Transverse colon (tissue), 4 donors: Measurements from ENCODE around the gene LACTBL1. TPM values are rescaled to one million over a fixed set of nuclear protein-coding genes. Genes with fewer than 3 reads are reported as not detected.

ENCODE experiments used
- DNase-seq: peaks from one replicate; pipeline ENCODE4 v3.0.0-alpha.2; 2019
- H3K27ac ChIP-seq, 4 donors: fragments of 200-600 bp; sonication (generic); 2 replicates each; pipeline ENCODE4 v1.5.1; 2016 to 2018; ENCODE audit warnings: inconsistent platforms in 4 of 4
- H3K27me3 ChIP-seq: fragments of 200-600 bp; sonication (generic); 2 replicates; pipeline ENCODE4 v1.5.1; 2017; ENCODE audit warnings: inconsistent platforms
- H3K36me3 ChIP-seq, 4 donors: fragments of 200-600 bp; sonication (generic); 2 replicates each; pipeline ENCODE4 v1.5.1; 2017 to 2019; ENCODE audit warnings: inconsistent platforms in 4 of 4
- H3K4me1 ChIP-seq, 4 donors: fragments of 200-600 bp; sonication (generic); 2 replicates each; pipeline ENCODE4 v1.5.1; 2017 to 2020; ENCODE audit warnings: inconsistent platforms in 4 of 4
- H3K4me3 ChIP-seq, 4 donors: fragments of 200-600 bp; sonication (generic); 1 replicate in 1 of 4; 2 replicates in 3 of 4; pipeline versions ENCODE4 v1.5.1 to v1.6.1; 2017 to 2019; ENCODE audit warnings: inconsistent platforms in 4 of 4
- H3K9me3 ChIP-seq, 2 donors: fragments of 200-600 bp; sonication (generic); 2 replicates each; pipeline ENCODE4 v1.5.1; 2017 to 2019; ENCODE audit warnings: inconsistent platforms in 2 of 2
- CTCF ChIP-seq, 5 experiments: fragments of 200-600 bp in 3 of 5; fragments of 450-650 bp in 2 of 5; sonication (generic) in 3 of 5; IDR thresholded peaks; 1 replicate in 2 of 5; 2 replicates in 3 of 5; pipeline ENCODE4 v1.5.1; 2016 to 2017; ENCODE audit warnings: antibody characterized with exemption in 5 of 5, inconsistent platforms in 3 of 5, mild to moderate bottlenecking in 2 of 5, moderate library complexity in 1 of 5
- EP300 ChIP-seq: sonication (generic); formaldehyde crosslinking; IDR thresholded peaks from one replicate; pipeline ENCODE4 v1.6.1; 2017; ENCODE audit warnings: antibody characterized with exemption, low read depth
- POLR2A ChIP-seq: fragments of 450-650 bp; IDR thresholded peaks from one replicate; pipeline ENCODE4 v1.6.1; 2016; ENCODE audit warnings: antibody characterized with exemption, mild to moderate bottlenecking, moderate library complexity
- POLR2AphosphoS5 ChIP-seq, 3 donors: sonication (generic); formaldehyde crosslinking; IDR thresholded peaks; one replicate each; pipeline ENCODE4 v1.6.1; 2016; ENCODE audit warnings: antibody characterized with exemption in 3 of 3
- WGBS, 2 donors: methylation state at CpG; one replicate each; pipeline ENCODE4 v1.1.5; 2018; ENCODE audit warnings: low coverage in 1 of 2; 5-methylcytosine and 5-hydroxymethylcytosine counted together
- in situ Hi-C, 4 donors: fragments of 200-750 bp; cut with MboI; loops; one replicate each; pipeline versions ENCODE4 v1.15.0 to v1.15.1; 2017; ENCODE audit warnings: low sequenced_read_pairs in 3 of 4, low pct_ligation_motif_present in 1 of 4, low pct_unique_long_range_greater_than_20kb in 1 of 4
- intact Hi-C: fragments of 100-400 bp; cut with DNase I; formaldehyde crosslinking; loops from one replicate; pipeline ENCODE4 v1.15.1; 2023; ENCODE audit warnings: low total_unique reads
- total RNA-seq, 4 donors: library from RNA; depleted of rRNA; stranded (reverse); fragments of >200 nt; gene quantifications; one replicate each; pipeline ENCODE4 v1.1.0, GENCODE V29; 2016

LACTBL1 gene
- total RNA-seq, 4 donors from 2014 or later, result not detected

GRCh38 chr1:22919341-22920025, 53.2 kb downstream of the LACTBL1 start:
- TF ChIP-seq EP300 (no peak), POLR2AphosphoS5 (IDR thresholded peaks at IDR 0.05) (no peak), CTCF (IDR thresholded peaks at IDR 0.05) (no peak), POLR2A (no peak)
- no peaks in the 10 kb centered on the region for H3K27me3 ChIP-seq
- 44 to 65% methylated on average over 3 to 8 of the region's 8 CpGs for WGBS, 2 donors
- in situ Hi-C loops (no loop called here), intact Hi-C loops (loop anchor here (10.0 kb wide), 1 partner anchor 215 kb away; no protein-coding TSS in a partner anchor)
- H3K4me1 ChIP-seq, result no peaks in the 10 kb centered on the region
- no peak overlapping the region for H3K4me3 ChIP-seq
- DNase-seq, result no peak
- no peak overlapping the region for H3K27ac ChIP-seq
- H3K9me3 ChIP-seq, result no peaks in the 10 kb centered on the region
- no peaks in the 10 kb centered on the region for H3K36me3 ChIP-seq

- H3K27me3 ChIP-seq, result no peaks in the 10 kb centered on the region
- intact Hi-C loops, result no loop called here
- in situ Hi-C loops, result no loop called here
- DNase-seq, result no peak
- WGBS, 2 donors, result 56% methylated on average over 4 of the region's 4 CpGs; no CpG with 5 or more reads in 1 of the 2 donors
- TF ChIP-seq POLR2AphosphoS5 (IDR thresholded peaks at IDR 0.05) (no peak), POLR2A (no peak), CTCF (IDR thresholded peaks at IDR 0.05) (no peak), EP300 (no peak)
- H3K9me3 ChIP-seq, result no peaks in the 10 kb centered on the region
- H3K4me1 ChIP-seq, result no peaks in the 10 kb centered on the region
- no peak overlapping the region for H3K27ac ChIP-seq
- no peak overlapping the region for H3K4me3 ChIP-seq
- H3K36me3 ChIP-seq, result no peaks in the 10 kb centered on the region
Measured at GRCh38 chr1:22918644-22919043, 54.0 kb downstream of the LACTBL1 start.

GRCh38 chr1:22917989-22918388, 54.7 kb downstream of the LACTBL1 start:
- Histone ChIP-seq H3K27ac (no peak overlapping the region), H3K9me3 (no peaks in the 10 kb centered on the region), H3K36me3 (no peaks in the 10 kb centered on the region), H3K4me3 (no peak overlapping the region), H3K27me3 (no peaks in the 10 kb centered on the region), H3K4me1 (no peaks in the 10 kb centered on the region)
- no peak for DNase-seq
- in situ Hi-C loops, result no loop called here
- intact Hi-C loops, result no loop called here
- whole genome bisulfite sequencing, 2 donors, result 86% methylated on average over 5 of the region's 5 CpGs; no CpG with 5 or more reads in 1 of the 2 donors
- no peak for TF ChIP-seq POLR2AphosphoS5 (IDR thresholded peaks at IDR 0.05)
- TF ChIP-seq EP300, result no peak
- no peak for TF ChIP-seq CTCF (IDR thresholded peaks at IDR 0.05)
- TF ChIP-seq POLR2A, result no peak

GRCh38 chr1:22916471-22916820, 56.2 kb downstream of the LACTBL1 start:
- WGBS, 2 donors, result 53% methylated on average over 12 of the region's 12 CpGs; no CpG with 5 or more reads in 1 of the 2 donors
- Histone ChIP-seq H3K36me3 (no peaks in the 10 kb centered on the region), H3K4me3 (no peak overlapping the region), H3K9me3 (no peaks in the 10 kb centered on the region), H3K27me3 (no peaks in the 10 kb centered on the region), H3K27ac (no peak overlapping the region), H3K4me1 (no peaks in the 10 kb centered on the region)
- no peak for DNase-seq
- intact Hi-C loops, result no loop called here
- TF ChIP-seq POLR2A, result no peak
- TF ChIP-seq CTCF (IDR thresholded peaks at IDR 0.05), result no peak
- TF ChIP-seq POLR2AphosphoS5 (IDR thresholded peaks at IDR 0.05), result no peak
- TF ChIP-seq EP300, result no peak
- in situ Hi-C loops, result no loop called here
